ENCODE results near the gene HPD.

HPD gene

DNA sequence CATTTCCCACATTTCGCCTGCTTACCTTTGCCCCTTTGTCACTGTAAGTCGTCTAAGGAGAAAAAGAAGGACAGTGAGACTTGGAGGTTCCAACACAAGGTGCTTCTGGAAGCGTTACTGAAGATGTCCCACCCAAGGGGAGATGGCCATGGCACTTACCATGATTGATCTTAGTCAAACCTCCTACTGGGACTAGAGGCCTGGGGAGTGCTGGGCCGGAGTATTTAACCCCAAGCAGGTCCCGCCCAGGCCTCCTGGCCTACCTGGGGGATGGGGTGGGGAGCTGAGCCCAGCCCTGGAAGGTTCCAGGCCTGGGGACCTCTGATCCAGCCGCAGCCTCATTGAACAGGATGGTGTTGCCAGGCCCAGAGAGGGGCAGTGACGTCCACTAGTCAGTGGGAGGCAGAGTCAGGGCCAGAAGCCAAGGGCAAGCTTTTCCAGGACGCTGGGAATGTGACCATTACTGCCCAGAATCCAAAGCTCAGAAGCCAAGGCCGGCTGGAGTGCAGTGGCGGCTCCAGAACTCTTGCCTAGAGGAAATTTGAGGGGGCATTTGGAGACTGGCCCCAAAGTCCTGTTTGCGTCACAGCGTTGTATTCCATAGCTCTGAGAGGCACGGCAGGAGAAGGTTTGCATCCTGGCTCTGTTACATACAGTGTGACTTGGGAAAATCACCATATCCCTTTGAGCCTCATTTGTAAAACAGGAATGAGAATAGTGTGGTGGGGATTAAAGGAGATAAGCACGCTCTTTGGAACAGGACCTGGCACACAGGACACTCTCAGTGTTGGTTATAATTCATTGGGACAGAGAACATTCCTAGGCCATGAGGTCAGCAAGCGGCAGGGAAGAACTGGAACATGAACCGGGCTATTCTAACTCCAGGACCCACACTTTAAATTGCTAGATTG, at the start of gene HPD:
TSS of gene HPD (minus strand) at position 198 of the 911 bp plus-strand sequence. CDS start at position 162, 36 bp downstream.
- Histone ChIP-seq H3K27me3 (no peaks in the 10 kb centered on the region), H3K27ac (peak within 1 kb of the TSS; percentile 57), H3K9me3 (no peaks in the 10 kb centered on the region), H3K4me3 (ENCODE audit: low read depth in 1 of 2, low read length in 1 of 2) (no peak within 1 kb of the TSS), H3K4me1 (ENCODE audit: control insufficient read depth in 1 of 2, insufficient read depth in 1 of 2, low read depth in 1 of 2, low read length in 1 of 2) (peaks cover 35 to 49% of the 10 kb centered on the region in 2 experiments), H3K36me3 (no peaks in the 10 kb centered on the region)
- TF ChIP-seq, protein P1, sequence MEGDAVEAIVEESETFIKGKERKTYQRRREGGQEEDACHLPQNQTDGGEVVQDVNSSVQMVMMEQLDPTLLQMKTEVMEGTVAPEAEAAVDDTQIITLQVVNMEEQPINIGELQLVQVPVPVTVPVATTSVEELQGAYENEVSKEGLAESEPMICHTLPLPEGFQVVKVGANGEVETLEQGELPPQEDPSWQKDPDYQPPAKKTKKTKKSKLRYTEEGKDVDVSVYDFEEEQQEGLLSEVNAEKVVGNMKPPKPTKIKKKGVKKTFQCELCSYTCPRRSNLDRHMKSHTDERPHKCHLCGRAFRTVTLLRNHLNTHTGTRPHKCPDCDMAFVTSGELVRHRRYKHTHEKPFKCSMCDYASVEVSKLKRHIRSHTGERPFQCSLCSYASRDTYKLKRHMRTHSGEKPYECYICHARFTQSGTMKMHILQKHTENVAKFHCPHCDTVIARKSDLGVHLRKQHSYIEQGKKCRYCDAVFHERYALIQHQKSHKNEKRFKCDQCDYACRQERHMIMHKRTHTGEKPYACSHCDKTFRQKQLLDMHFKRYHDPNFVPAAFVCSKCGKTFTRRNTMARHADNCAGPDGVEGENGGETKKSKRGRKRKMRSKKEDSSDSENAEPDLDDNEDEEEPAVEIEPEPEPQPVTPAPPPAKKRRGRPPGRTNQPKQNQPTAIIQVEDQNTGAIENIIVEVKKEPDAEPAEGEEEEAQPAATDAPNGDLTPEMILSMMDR (IDR thresholded peaks at IDR 0.05): no peak

GRCh38 chr12:121905746-121906145, 47.1 kb upstream of the HPD start:
- Histone ChIP-seq H3K4me1 (ENCODE audit: control insufficient read depth in 1 of 2, insufficient read depth in 1 of 2, low read depth in 1 of 2, low read length in 1 of 2) (no peaks in the 10 kb centered on the region), H3K27me3 (no peaks in the 10 kb centered on the region), H3K9me3 (no peaks in the 10 kb centered on the region), H3K36me3 (peaks cover 90% of the 10 kb centered on the region), H3K27ac (no peak overlapping the region), H3K4me3 (ENCODE audit: low read depth in 1 of 2, low read length in 1 of 2) (no peak overlapping the region)
- TF ChIP-seq, protein P1 (IDR thresholded peaks at IDR 0.05): no peak

- H3K36me3 ChIP-seq: peaks cover 91% of the 10 kb centered on the region
- TF ChIP-seq, protein P1 (IDR thresholded peaks at IDR 0.05): no peak
Observed at GRCh38 chr12:121903202-121903601, 44.5 kb upstream of the HPD start.

GRCh38 chr12:121899590-121899989, 40.9 kb upstream of the HPD start:
- Histone ChIP-seq H3K9me3 (no peaks in the 10 kb centered on the region), H3K27me3 (no peaks in the 10 kb centered on the region), H3K4me3 (ENCODE audit: low read depth in 1 of 2, low read length in 1 of 2) (no peak overlapping the region), H3K27ac (no peak overlapping the region), H3K4me1 (ENCODE audit: control insufficient read depth in 1 of 2, insufficient read depth in 1 of 2, low read depth in 1 of 2, low read length in 1 of 2) (no peaks in the 10 kb centered on the region), H3K36me3 (peaks cover 96% of the 10 kb centered on the region)
- TF ChIP-seq, protein P1 (IDR thresholded peaks at IDR 0.05): no peak

More at GRCh38 chr12:121903202-121903601, 44.5 kb upstream of the HPD start:
- Histone ChIP-seq H3K4me3 (ENCODE audit: low read depth in 1 of 2, low read length in 1 of 2) (no peak overlapping the region), H3K27me3 (no peaks in the 10 kb centered on the region), H3K27ac (no peak overlapping the region), H3K9me3 (no peaks in the 10 kb centered on the region), H3K4me1 (ENCODE audit: control insufficient read depth in 1 of 2, insufficient read depth in 1 of 2, low read depth in 1 of 2, low read length in 1 of 2) (no peaks in the 10 kb centered on the region)

GRCh38 chr12:121898287-121898686, 39.6 kb upstream of the HPD start:
- no peak overlapping the region for H3K4me3 ChIP-seq (ENCODE audit: low read depth in 1 of 2, low read length in 1 of 2)
- TF ChIP-seq, protein P1 (IDR thresholded peaks at IDR 0.05): no peak
- H3K9me3 ChIP-seq: no peaks in the 10 kb centered on the region
- peaks cover 93% of the 10 kb centered on the region for H3K36me3 ChIP-seq
- H3K27ac ChIP-seq: no peak overlapping the region
- H3K4me1 ChIP-seq (ENCODE audit: control insufficient read depth in 1 of 2, insufficient read depth in 1 of 2, low read depth in 1 of 2, low read length in 1 of 2): no peaks in the 10 kb centered on the region
- H3K27me3 ChIP-seq: no peaks in the 10 kb centered on the region
